ENCODE data around the gene UCP3. TPM values are rescaled to one million over a fixed set of nuclear protein-coding genes. Genes with fewer than 3 reads are reported as not detected.

Gene UCP3
- 0.65 and 1.1 TPM in 2 replicates for total RNA-seq

GRCh38 chr11:74008373-74009229 is at the start of gene UCP3:
Gene UCP3 (minus strand): TSS chr11:74009085. CDS start chr11:74007042, 2,043 bp downstream.

GRCh38 chr11:73982595-73982989 is 26.3 kb downstream of the UCP3 start, which contains the start of gene UCP2:
Gene UCP2 (minus strand): TSS chr11:73982843. CDS start chr11:73978378, 4,465 bp downstream.

GRCh38 chr11:73950869-73951710 is 57.8 kb downstream of the UCP3 start, which contains the start of gene DNAJB13:
Gene DNAJB13 (plus strand): TSS chr11:73951026. CDS start chr11:73951070, 44 bp downstream.

Other genes with a start within 250 kb of the UCP3 start
- 129 and 130 TPM in 2 replicates for gene RAB6A, start 248.0 kb downstream of the UCP3 start, total RNA-seq
- 20.8 and 22.1 TPM in 2 replicates for gene MRPL48, start 221.2 kb downstream of the UCP3 start, total RNA-seq
- 47.4 and 56.4 TPM in 2 replicates for gene COA4, start 132.2 kb downstream of the UCP3 start, total RNA-seq
- 10.7 and 12.9 TPM in 2 replicates for gene PAAF1, start 132.1 kb downstream of the UCP3 start, total RNA-seq
- not detected in 2 replicates for gene DNAJB13, start 58.1 kb downstream of the UCP3 start, total RNA-seq
- gene UCP2, start 26.2 kb downstream of the UCP3 start, total RNA-seq: 5.1 and 8.6 TPM in 2 replicates
- gene C2CD3, start 161.9 kb upstream of the UCP3 start, total RNA-seq: 12.3 and 14.8 TPM in 2 replicates
- 20.5 and 27.1 TPM in 2 replicates for gene PPME1, start 162.2 kb upstream of the UCP3 start, total RNA-seq

Measured in articular chondrocyte of knee joint (primary cell).